ENCODE results near the gene THSD4. TPM values are rescaled to one million over a fixed set of nuclear protein-coding genes. Genes with fewer than 3 reads are reported as not detected.

The THSD4 gene
- total RNA-seq, 1 experiment from 2014 or later = 29.3 TPM

DNA sequence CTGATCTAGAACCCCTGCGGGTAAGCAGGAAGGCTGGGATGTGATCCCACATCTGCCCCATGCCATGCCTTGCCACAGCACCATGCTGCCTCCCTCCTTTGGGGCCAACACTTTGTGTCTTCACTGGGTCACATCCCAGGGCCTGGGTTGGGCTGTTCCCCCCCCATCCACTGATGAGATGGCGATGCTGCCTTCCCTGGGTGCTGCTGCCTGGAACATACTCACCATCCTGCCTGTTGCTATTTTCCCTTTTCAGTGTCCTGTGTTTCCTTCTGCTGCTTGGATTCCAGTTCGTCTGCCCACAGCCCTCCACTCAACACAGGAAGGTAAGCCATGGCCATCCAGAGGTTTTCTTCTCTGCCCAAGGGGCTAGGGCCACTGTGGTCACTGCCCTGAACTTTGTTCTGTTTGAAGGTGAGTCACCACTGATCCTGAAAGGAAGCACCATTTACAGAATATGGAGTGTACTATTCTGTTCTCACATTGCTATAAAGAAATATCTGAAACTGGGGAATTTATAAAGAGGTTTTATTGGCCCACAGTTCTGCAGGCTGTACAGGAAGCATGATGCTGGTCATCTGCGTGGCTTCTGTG lies 39.4 kb downstream of the THSD4 start:
- BruUV-seq (replicated peaks) = no TSS peak
- H3K79me2 ChIP-seq (ENCODE audit: low read depth) = no peaks in the 10 kb centered on the region
- no peaks in the 10 kb centered on the region for H3K27me3 ChIP-seq (ENCODE audit: insufficient read depth, low read depth)
- no peaks in the 10 kb centered on the region; the same call in 1 of the 2 replicates for H3F3A ChIP-seq (ENCODE audit: insufficient read depth, low read depth)
- H3K4me3 ChIP-seq = no peak overlapping the region
- no peak overlapping the region for H3K4me2 ChIP-seq
- no peak overlapping the region for H3K27ac ChIP-seq
- ChIA-PET POLR2A (ENCODE audit: unreplicated experiment) (no interaction called here), CTCF (no interaction called here)
- no peak for TF ChIP-seq EZH2 (IDR thresholded peaks at IDR 0.05; ENCODE audit: low read depth)
- TF ChIP-seq, protein P1, sequence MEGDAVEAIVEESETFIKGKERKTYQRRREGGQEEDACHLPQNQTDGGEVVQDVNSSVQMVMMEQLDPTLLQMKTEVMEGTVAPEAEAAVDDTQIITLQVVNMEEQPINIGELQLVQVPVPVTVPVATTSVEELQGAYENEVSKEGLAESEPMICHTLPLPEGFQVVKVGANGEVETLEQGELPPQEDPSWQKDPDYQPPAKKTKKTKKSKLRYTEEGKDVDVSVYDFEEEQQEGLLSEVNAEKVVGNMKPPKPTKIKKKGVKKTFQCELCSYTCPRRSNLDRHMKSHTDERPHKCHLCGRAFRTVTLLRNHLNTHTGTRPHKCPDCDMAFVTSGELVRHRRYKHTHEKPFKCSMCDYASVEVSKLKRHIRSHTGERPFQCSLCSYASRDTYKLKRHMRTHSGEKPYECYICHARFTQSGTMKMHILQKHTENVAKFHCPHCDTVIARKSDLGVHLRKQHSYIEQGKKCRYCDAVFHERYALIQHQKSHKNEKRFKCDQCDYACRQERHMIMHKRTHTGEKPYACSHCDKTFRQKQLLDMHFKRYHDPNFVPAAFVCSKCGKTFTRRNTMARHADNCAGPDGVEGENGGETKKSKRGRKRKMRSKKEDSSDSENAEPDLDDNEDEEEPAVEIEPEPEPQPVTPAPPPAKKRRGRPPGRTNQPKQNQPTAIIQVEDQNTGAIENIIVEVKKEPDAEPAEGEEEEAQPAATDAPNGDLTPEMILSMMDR (conservative IDR thresholded peaks at IDR 0.05) = no peak
- H4K20me1 ChIP-seq (ENCODE audit: insufficient read depth) = no peaks in the 10 kb centered on the region
- intact Hi-C loops (cut with micrococcal nuclease; ENCODE audit: unreplicated experiment) = no loop called here
- H3K9me2 ChIP-seq (ENCODE audit: insufficient read depth) = no peaks in the 10 kb centered on the region
- H3K36me3 ChIP-seq (ENCODE audit: low read depth) = 0 out of 2 replicates have a peak, but pooled peaks cover 8% of the 10 kb centered on the region
- DNase-seq = no peak
- no peaks in the 10 kb centered on the region for H3K9me3 ChIP-seq (ENCODE audit: insufficient read depth, low read depth)
- no peaks in the 10 kb centered on the region for H3K4me1 ChIP-seq (replicated peaks; ENCODE audit: insufficient read depth)
- no peak overlapping the region for H2AFZ ChIP-seq

DNA sequence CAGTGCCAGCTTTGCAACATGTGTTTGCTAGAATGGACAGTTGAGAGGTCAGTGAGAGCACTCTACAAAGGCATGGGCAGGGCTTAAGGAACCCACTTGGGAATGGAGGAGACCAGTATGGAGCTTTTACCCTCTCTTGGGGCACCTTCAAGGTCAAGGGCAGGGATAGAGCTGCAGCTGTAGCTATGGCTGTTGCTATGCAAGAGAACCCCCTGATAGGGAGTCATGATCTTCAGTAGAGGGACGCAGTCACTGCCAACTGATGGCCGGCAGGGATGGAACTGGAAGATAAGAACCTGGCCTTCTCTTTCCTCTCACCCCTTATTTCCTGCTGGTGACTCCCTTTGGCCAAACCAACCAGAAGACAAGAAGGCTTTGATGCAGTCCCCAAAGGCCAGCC lies 40.3 kb downstream of the THSD4 start:
- ChIA-PET POLR2A (ENCODE audit: unreplicated experiment) (no interaction called here), CTCF (no interaction called here)
- Histone ChIP-seq H4K20me1 (ENCODE audit: insufficient read depth) (no peaks in the 10 kb centered on the region), H3K27ac (no peak overlapping the region), H3K79me2 (ENCODE audit: low read depth) (no peaks in the 10 kb centered on the region), H3K4me3 (no peak overlapping the region), H2AFZ (no peak overlapping the region), H3K36me3 (ENCODE audit: low read depth) (0 out of 2 replicates have a peak, but pooled peaks cover 8% of the 10 kb centered on the region), H3K4me1 (replicated peaks; ENCODE audit: insufficient read depth) (no peaks in the 10 kb centered on the region), H3K9me3 (ENCODE audit: insufficient read depth, low read depth) (no peaks in the 10 kb centered on the region), H3K4me2 (no peak overlapping the region), H3K9me2 (ENCODE audit: insufficient read depth) (no peaks in the 10 kb centered on the region), H3F3A (ENCODE audit: insufficient read depth, low read depth) (no peaks in the 10 kb centered on the region; the same call in 1 of the 2 replicates), H3K27me3 (ENCODE audit: insufficient read depth, low read depth) (no peaks in the 10 kb centered on the region)
- intact Hi-C loops (cut with micrococcal nuclease; ENCODE audit: unreplicated experiment) = no loop called here
- DNase-seq = no peak
- no TSS peak for BruUV-seq (replicated peaks)
- TF ChIP-seq EZH2 (IDR thresholded peaks at IDR 0.05; ENCODE audit: low read depth) = no peak
- TF ChIP-seq, protein P1 (conservative IDR thresholded peaks at IDR 0.05) = no peak

DNA sequence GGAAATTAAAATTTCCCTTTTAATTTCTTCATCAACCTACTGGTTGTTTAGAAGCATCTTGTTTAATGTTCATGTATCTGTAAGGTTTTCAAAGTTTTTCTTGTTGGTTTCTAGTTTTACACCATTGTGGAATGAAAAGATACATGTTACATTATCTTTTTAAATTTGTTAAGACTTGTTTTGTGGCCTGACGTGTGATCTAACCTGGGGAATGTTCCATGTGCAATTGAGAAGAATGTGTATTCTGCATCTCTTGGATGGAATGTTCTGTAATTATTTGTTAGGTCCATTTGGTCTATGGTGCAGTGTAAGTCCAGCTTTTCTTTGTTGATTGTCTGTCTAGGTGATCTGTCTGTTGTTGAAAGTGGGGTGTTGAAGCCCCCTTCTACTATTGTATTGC lies 45.7 kb downstream of the THSD4 start:
- no peaks in the 10 kb centered on the region; the same call in 1 of the 2 replicates for H3F3A ChIP-seq (ENCODE audit: insufficient read depth, low read depth)
- no peaks in the 10 kb centered on the region for H4K20me1 ChIP-seq (ENCODE audit: insufficient read depth)
- no peak for TF ChIP-seq EZH2 (IDR thresholded peaks at IDR 0.05; ENCODE audit: low read depth)
- TF ChIP-seq, protein P1 (conservative IDR thresholded peaks at IDR 0.05) = no peak
- no peak overlapping the region for H3K4me3 ChIP-seq
- H3K27me3 ChIP-seq (ENCODE audit: insufficient read depth, low read depth) = no peaks in the 10 kb centered on the region
- H3K36me3 ChIP-seq (ENCODE audit: low read depth) = no peaks in the 10 kb centered on the region; the same call in 1 of the 2 replicates
- H3K4me2 ChIP-seq = no peak overlapping the region
- intact Hi-C loops (cut with micrococcal nuclease; ENCODE audit: unreplicated experiment) = no loop called here
- ChIA-PET POLR2A (ENCODE audit: unreplicated experiment) (no interaction called here), CTCF (no interaction called here)
- BruUV-seq (replicated peaks) = no TSS peak
- peaks cover 2% of the 10 kb centered on the region; the same call in 1 of the 2 replicates for H3K9me2 ChIP-seq (ENCODE audit: insufficient read depth)
- H3K79me2 ChIP-seq (ENCODE audit: low read depth) = no peaks in the 10 kb centered on the region
- no peak overlapping the region for H2AFZ ChIP-seq
- no peaks in the 10 kb centered on the region for H3K4me1 ChIP-seq (replicated peaks; ENCODE audit: insufficient read depth)
- DNase-seq = no peak
- 0 out of 2 replicates have a peak, but pooled peaks cover 3% of the 10 kb centered on the region for H3K9me3 ChIP-seq (ENCODE audit: insufficient read depth, low read depth)
- H3K27ac ChIP-seq = no peak overlapping the region
